Activated gamma-delta T cell treated with Interleukin-2 at 50 U/mL for 16 hours (primary cell): ENCODE results near the gene STEAP4.
"Not testable (repeated sequence)": the region's sequence is repeated elsewhere in the genome, so short reads cannot be mapped to it uniquely, and the experiment has no call there.

ENCODE experiments used
- DNase-seq: peaks from one replicate; pipeline ENCODE4 v3.0.0-alpha.2; 2020

STEAP4 gene

DNA sequence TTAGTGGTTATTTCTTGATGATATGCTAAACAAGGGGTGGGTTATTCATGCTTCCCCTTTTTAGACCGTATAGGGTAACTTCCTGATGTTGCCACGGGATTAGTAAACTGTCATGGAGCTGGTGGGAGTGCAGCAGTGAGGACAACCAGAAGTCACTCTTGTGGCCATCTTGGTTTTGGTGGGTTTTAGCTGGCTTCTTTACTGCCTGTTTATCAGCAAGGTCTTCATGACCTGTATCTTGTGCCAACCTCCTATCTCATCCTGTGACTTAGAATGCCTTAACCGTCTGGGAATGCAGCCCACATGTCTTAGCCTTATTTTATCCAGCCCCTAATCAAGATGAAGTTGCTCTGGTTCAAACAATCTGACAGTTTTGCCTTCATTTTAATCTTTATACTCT is 41.7 kb downstream of the STEAP4 start:
- not testable (repeated sequence) for DNase-seq

DNA sequence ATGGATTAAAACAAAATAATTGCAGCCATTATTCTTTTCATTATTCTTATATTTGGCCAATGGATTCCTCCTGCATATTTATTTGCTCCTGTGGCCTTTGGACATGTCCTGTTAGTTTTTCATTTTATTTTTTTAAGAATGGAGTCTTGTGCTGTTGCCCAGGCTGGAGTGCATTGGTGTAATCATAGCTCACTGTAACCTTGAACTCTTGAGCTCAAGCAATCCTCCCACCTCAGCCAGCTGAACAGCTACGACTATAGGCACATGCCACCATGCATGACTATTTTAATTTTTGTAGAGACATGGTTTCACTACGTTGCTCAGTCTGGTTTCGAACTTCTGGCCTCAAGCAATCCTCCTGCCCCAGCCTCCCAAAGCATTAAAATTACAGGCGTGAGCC is 44.1 kb downstream of the STEAP4 start:
- no peak for DNase-seq

DNA sequence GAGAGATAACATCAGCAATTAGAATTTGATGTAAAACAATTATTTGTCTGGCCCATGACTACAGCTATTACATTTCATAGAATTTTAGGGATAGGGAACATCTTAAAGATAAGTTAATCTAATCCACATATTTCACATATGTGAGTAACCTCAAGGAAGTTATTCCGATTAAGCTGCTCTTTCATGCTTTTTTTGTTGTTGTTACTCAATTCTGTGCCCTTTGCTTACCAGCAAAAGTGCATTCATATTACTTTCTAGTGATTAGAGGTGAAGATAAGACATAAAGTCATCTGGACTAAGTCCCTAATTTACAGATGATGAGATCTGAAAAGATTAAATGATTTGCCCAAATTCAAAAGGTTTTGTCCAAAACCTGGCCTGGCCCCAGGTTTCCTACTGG is 46.0 kb downstream of the STEAP4 start:
- DNase-seq: no peak

DNA sequence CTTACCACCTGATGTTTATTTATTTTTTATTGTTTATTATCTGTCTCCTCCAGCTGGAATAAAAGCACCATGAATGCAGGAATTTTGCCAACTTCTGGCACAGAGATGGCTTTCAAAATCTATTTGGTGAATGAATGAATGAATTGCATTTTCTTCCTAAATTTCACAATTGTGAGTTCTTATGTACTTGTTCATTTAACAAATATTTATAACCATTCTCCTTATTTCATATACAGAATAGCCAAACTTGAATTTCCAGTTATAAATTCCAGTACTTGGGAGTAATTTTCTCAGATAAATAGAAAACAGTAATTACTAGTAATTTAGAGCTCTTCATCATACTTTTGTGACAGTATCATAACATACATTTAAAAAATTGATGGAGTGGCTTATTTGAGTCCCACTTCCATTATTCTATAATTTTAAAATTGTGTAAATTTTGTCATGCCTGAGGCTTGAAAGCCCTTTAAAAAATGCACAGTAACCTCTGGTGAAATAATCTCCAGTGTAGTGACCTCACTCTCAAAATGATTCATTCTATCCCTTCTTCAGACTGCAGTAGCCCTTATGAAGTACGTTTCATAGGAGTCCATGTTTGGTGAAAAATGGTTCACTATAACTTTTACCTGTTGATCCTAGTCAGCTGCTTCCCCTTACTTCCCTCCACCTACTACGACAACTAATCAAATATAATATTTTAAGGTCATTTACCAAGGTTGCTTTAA is 46.9 kb downstream of the STEAP4 start:
- no peak for DNase-seq

DNA sequence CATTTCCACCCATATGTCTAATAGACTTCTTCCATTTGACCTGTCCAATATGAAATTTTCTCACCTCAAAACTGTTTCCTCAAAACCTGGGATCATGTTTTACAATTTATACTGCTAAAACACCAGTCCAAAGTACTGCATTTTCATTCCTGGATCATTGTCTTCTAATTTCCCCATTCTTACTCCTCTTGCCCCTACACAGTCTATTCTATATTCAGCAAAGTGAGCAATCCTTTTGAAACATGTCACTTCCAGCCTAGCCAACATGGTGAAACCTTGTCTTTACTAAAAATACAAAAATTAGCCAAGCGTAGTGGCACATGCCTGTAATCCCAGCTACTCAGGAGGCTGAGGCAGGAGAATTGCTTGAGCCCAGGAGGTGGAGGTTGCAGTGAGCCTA is 48.4 kb downstream of the STEAP4 start:
- not testable (repeated sequence) for DNase-seq

DNA sequence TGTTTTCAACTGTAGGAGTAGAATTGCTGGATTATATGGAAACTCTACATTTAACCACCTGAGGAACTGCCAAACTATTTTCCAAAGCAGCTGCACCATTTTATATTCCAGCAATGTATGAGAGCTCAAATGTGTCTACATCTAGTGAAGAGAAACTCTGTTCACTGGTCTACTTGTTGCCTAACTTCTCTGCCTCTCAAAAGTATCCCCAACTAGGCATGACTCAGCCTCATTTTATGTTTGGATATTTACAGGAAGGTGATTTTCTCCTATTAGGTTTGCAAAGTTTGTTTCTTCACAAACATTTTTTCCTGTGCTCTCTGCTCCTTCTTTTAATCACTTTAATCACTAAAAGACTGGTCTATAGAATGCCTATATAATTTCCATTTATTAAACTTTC is 49.8 kb downstream of the STEAP4 start:
- DNase-seq: no peak

DNA sequence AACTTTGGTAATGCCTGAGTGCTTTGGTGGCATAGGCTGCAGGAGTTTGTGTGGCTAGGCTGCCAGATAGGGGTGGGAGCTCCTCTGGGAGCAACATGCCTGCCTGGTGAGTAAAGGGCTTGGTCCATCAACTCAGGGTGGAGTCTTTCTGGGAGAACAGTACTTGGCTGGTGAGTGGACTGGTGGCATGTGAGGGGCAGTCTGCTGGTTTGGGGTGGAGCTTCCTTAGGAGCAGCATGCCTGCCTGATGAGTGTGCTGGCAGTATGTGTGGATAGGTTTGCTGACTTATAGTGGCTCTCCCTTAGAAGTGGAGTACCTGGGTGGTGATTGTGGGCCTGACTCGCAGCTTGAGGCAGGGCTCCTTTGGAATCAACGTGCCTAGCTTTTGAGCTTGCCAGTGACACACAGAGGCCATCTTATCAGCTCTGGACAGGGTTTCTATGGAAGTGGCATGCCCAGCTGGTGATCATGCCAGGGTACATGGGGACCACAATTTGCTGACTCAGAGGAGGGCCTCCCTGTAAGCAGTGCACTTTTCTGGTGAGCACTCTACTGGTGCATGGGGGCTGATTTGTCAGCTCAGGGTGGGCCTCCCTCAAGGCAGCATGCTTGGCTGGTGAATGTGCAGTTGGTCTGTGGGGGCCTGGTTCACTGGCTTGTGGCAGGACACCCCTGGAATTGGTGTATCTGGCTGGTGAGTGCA is 51.8 kb downstream of the STEAP4 start:
- DNase-seq: no peak

DNA sequence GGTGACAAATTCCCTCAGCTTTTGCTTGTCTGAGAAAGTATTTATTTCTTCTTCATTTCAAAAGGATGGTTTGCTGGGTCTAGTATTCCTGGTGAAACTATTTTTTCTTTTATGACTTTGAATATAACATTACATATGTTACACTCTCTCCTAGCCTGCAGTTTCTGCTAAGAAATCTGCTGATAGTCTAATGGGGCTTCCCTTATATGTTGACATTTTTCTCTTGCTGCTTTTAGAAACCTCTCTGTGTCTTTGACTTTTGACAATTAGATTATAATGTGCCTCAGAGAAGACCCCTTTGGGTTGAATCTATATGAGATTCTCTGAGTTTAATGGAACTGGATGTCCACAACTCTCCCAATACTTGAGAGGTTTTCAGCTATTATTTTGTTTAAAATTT is 53.1 kb downstream of the STEAP4 start:
- DNase-seq: no peak

DNA sequence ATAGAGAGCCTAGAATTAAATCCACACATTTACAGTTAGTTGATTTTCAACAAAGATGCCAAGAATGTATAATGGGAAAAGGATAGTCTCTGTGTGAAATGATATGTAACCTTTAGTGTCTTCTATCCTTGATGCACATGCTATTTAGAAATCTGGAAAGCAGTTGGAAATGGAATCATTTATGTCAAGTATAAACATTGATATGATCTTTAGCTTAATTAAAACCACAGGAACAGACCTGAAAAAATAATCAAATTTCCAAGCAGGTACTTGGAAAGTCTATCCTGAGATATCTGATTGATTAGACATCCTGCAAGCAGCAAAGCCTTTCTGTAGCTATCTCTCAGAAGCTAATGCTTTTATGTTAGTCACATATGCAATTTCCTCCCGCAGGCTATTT is 62.4 kb downstream of the STEAP4 start:
- no peak for DNase-seq

DNA sequence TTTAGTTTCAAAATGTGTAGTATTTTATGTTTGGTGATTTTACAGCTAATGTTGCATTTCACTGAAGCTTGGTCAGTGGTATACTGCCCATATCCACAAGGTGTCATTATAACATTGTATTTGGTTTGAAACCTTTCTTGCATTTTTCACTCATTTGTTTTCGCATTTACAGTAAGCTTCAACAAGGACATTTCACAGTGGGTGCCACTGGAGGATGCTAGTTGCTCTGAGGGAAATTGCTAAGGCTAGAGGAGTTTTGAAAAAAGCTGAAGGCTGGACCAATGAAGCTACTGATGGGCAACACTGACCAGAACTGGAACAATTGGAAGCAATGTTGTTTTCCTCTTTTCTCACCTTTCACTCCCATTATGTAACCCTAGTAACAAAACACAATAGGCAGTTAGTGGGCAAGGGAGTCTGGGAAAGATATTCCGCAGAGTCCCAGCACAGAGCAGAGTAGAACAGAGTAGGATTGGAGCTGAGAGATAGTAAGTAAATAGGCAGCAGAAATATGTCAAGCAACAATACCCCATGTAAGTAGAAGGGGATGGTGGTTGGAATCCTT is 63.3 kb downstream of the STEAP4 start:
- DNase-seq: no peak

DNA sequence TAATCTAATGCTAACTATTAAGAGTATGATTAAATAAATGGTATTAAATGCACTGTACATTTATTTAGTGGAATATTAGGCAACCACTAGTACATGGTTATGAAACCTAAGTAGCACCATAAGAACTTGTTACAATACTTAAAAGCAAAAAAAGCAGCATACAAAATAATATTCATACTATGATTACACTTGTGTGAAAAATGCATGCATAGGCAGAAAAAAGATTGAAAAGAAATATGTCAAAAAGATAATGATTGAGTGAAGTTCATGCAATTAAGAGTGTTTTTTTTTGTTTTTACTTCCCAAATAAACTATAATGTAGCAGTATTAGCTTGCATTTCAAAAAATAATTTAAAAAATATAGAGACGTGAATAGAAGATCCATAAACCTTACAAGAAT is 66.8 kb downstream of the STEAP4 start:
- no peak for DNase-seq

DNA sequence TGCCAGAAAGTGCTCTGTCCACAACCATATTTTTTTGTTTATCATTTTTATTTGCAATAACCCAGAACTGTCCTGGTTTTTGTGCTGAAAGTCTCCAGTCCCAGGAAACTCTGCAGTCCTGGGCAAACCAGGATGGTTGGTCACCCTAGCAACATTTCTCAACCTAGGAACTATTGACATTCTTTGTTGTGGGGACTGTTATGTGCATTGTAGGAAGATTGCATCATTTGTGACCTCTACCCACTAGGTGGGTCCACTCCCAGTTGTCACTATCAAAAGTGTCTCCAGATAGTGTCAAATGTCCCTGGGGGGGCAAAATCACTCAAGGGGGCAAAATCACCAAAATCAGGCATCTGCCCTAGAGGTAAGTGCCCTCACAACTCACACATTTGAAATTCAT is 72.9 kb downstream of the STEAP4 start:
- DNase-seq: no peak

DNA sequence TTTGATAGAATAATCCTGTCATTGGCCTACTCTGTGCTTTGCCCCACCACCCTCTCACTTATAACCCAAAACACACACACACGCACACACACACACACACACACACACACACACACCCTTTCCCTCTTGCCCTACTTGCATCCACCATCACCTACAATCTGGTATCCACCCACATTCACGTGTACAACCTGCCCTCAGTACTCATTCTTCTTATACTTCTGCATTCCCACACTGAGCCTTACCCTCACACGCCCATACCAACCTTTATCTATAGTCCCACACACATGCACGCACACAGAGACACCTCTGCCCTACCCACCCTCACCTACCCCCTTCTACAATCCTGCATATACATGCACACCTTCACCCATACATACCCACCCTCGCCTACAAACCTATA is 76.0 kb downstream of the STEAP4 start:
- no peak for DNase-seq

DNA sequence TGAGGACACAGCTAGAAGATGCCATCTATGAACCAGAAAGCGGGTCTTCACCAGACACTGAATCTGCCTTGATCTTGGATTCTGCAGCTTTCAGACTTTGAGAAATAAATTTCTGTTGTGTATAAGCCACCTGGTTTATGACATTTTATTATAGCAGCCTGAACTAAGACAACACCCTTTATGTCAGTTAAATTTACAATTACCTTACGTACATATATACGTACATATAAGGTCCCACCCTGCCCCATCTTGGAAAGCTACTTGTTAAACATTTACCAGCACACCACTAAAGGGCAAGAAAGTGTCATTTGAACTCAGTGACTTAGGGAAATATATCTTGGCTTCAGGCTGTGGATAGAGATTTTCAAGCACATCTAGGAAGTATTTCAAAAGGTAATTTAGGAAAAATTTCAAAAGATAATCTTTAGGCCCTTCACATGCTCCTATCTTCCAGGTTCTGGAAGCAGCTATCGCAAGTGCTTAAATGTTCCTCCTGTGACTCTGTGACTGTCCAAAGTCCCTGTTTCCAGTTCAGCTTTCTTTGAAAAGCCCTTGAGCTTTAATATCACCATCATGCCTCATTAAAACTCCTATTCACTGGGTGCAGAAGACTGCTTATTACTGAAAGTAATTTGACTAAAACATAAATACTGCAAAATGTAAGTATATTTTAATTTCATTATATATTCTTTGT is 77.2 kb downstream of the STEAP4 start:
- no peak for DNase-seq

DNA sequence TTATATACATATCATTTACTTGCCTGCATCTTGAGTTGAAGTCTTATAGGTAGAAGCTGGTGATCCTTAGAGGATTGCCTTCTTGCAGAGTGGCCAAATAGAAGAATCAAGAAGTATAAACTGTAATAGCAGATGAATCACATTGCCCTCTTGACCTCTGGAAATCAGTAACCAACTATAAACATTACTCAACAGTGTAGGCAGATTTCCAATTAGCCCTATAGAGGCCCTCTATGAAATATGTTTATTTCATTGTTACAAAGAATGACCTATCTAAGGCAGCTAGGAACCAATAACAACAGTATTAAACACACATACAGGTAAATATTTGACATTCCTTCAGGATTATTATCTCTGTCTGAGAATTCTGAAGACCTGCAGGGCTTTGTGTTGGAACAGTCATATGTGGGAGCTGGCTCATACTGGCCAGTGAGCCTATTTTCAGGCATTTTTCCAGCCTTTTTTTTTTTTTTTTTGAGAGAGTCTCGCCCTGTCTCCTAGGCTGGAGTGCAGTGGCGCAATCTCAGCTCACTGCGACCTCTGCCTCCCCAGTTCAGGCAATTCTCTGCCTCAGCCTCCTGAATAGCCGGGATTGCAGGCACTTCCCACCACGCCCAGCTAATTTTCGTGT is 79.7 kb downstream of the STEAP4 start:
- no peak for DNase-seq

DNA sequence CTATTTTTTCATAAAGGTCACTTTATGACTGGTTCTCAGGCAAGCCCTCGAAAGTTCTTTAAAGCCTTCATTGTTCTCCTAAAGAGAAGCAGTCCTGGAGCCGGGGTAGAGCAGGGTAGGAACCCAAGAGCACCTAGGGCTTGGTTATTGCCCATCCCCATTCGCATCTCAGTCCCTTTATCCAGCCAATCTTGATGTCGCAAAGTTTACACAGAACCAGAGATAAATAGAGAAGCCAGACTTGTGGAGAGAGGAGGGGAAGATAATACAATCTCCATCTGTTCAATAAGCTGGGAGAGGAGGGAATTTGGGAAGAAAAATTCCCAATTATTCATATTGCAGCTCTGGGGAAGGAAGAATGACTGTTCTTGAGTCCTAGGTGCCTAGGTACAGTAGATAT is 80.5 kb downstream of the STEAP4 start:
- no peak for DNase-seq

DNA sequence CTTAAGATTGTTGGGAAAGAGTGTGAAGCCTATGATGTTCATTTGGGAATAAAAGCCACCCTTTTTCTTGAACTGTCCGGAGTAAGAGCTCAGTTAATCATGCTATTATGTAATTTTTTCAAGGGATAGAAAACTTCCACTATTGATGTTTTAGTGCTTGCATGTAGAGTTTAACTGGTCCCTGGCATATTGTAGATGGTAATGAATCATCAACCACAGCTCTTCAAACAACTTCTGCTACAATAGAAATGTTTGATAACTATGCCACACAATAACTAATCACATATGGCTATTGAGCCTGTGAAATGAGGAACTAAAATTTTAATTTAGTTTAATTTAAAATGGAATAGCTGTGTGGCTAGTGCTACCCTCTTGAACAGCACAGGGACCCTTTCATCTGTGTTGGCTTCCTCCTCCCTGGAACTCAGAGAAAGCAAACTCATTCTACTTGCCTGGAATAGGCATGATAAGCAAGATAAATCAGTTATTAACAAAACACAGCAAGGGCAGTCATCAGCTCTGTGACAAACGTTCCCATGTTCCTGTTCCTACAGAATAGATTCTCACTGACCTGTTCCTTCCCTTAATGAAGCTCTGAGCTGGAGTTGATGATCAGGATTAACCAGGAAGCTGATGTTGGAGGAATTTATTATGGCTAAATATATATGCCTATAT is 82.0 kb downstream of the STEAP4 start:
- no peak for DNase-seq

DNA sequence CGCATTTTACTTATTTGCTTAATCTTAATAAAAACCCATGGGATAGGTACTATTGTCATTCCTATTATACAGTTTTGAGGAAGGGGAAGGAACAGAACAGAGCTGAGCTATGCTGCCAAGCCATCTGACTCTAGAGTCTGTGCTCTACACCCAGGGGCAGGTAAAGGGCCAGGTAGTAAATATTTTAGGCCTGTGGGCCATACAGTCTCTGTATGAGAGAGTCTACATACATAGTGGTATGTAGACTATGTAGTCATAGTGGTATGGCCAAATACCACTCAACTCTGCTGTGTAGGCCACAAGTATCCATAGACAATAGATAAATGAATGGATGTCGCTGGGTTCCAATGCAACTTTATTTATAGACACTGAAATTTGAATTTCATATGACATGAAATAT is 83.4 kb downstream of the STEAP4 start:
- no peak for DNase-seq
